IMR-90 (cell line): ENCODE results near the gene CHIT1. TPM values are rescaled to one million over a fixed set of nuclear protein-coding genes. Genes with fewer than 3 reads are reported as not detected.

Experiments
- ATAC-seq: fragments of 200-7000 bp; cut with Tn5 transposase; 2 replicates; pipeline ENCODE4 v1.9.1; 2020; ENCODE audit warnings: low read depth, mild to moderate bottlenecking, moderate library complexity
- BruUV-seq: library from RNA; stranded (reverse); fragments of 400-500 nt; replicated peaks from 2 replicates; lab custom pipeline; 2021; lab: Mats Ljungman, UMichigan
- CTCF ChIA-PET: fragments of 300-600 bp; formaldehyde crosslinking; extraction: SDS; loops from one replicate; lab custom pipeline; 2021; ENCODE audit warnings: antibody characterized with exemption; lab: Yijun Ruan, JAX
- POLR2A ChIA-PET: fragments of 300-600 bp; sonication (Branson Sonifier 250); formaldehyde crosslinking; loops from one replicate; lab custom pipeline; 2022; ENCODE audit warnings: antibody characterized with exemption; ENCODE audit not compliant: unreplicated experiment; lab: Charles Lee
- DNase-seq: peaks from one replicate; pipeline ENCODE4 v3.0.0; 2013
- H2AFZ ChIP-seq: replicated peaks from 2 replicates; pipeline ENCODE3; 2013; ENCODE audit warnings: low read length, mild to moderate bottlenecking; ENCODE audit not compliant: poor library complexity
- H2AK5ac ChIP-seq: 2 replicates; pipeline ENCODE4 v1.6.1; 2013; ENCODE audit warnings: low read depth, low read length, inconsistent platforms
- H2AK9ac ChIP-seq: replicated peaks from 2 replicates; pipeline ENCODE3; 2013; ENCODE audit warnings: mild to moderate bottlenecking, low read depth, low read length, moderate library complexity; ENCODE audit not compliant: poor library complexity
- H2BK120ac ChIP-seq: 2 replicates; pipeline ENCODE4 v1.6.1; 2013; ENCODE audit warnings: low read depth, low read length, inconsistent platforms
- H2BK15ac ChIP-seq: 3 replicates; pipeline ENCODE4 v1.6.1; 2013; ENCODE audit warnings: low read depth, low read length, inconsistent platforms
- H2BK20ac ChIP-seq: 2 replicates; pipeline ENCODE4 v1.6.1; 2013; ENCODE audit warnings: low read depth, mild to moderate bottlenecking, inconsistent platforms, low read length, moderate library complexity
- H2BK5ac ChIP-seq: 2 replicates; pipeline ENCODE4 v1.6.1; 2013; ENCODE audit warnings: mild to moderate bottlenecking, low read depth, low read length, inconsistent platforms; ENCODE audit not compliant: poor library complexity, severe bottlenecking
- H3K14ac ChIP-seq: replicated peaks from 2 replicates; pipeline ENCODE4 v1.6.1; 2013; ENCODE audit warnings: low read depth, low read length, inconsistent platforms
- H3K18ac ChIP-seq: 2 replicates; pipeline ENCODE4 v1.6.1; 2013; ENCODE audit warnings: low read depth, low read length, control low read depth
- H3K23ac ChIP-seq: 2 replicates; pipeline ENCODE4 v1.6.1; 2013; ENCODE audit warnings: low read depth, low read length, inconsistent platforms
- H3K27ac ChIP-seq: 2 replicates; pipeline ENCODE4 v1.5.1; 2013; ENCODE audit warnings: mild to moderate bottlenecking, control low read depth, low read length; ENCODE audit not compliant: insufficient read depth
- H3K27me3 ChIP-seq: 2 replicates; pipeline ENCODE4 v1.6.1; 2013; ENCODE audit warnings: low read length; ENCODE audit not compliant: control insufficient read depth, insufficient read depth
- H3K36me3 ChIP-seq: 2 replicates; pipeline ENCODE4 v1.6.1; 2013; ENCODE audit warnings: low read length, mixed read lengths; ENCODE audit not compliant: control insufficient read depth, insufficient read depth
- H3K4ac ChIP-seq: 2 replicates; pipeline ENCODE4 v1.6.1; 2013; ENCODE audit warnings: low read depth, low read length, inconsistent platforms
- H3K4me1 ChIP-seq: 2 replicates; pipeline ENCODE4 v1.6.1; 2013; ENCODE audit warnings: low read length, mixed read lengths; ENCODE audit not compliant: control insufficient read depth, insufficient read depth
- H3K4me2 ChIP-seq: 2 replicates; pipeline ENCODE4 v1.6.1; 2013; ENCODE audit warnings: low read depth, mild to moderate bottlenecking, control low read depth, low read length, moderate library complexity
- H3K4me3 ChIP-seq: 2 replicates; pipeline ENCODE4 v1.5.1; 2013; ENCODE audit warnings: low read depth, mild to moderate bottlenecking, control low read depth, low read length, moderate library complexity; ENCODE audit not compliant: insufficient read depth
- H3K56ac ChIP-seq: 2 replicates; pipeline ENCODE4 v1.6.1; 2013; ENCODE audit warnings: low read length, inconsistent platforms; ENCODE audit not compliant: insufficient read depth; ENCODE audit errors: extremely low read depth
- H3K79me1 ChIP-seq, 2 experiments: 2 replicates each; pipeline ENCODE4 v1.6.1; 2013; ENCODE audit warnings: low read length in 2 of 2, inconsistent platforms in 1 of 2, low read depth in 1 of 2
- H3K9ac ChIP-seq: 2 replicates; pipeline ENCODE4 v1.6.1; 2013; ENCODE audit warnings: low read depth, low read length, control low read depth
- H3K9me1 ChIP-seq: 2 replicates; pipeline ENCODE4 v1.6.1; 2013; ENCODE audit warnings: low read length, inconsistent platforms; ENCODE audit not compliant: insufficient read depth
- H3K9me3 ChIP-seq: 2 replicates; pipeline ENCODE4 v1.6.1; 2013; ENCODE audit warnings: low read length; ENCODE audit not compliant: control insufficient read depth, insufficient read depth
- H4K20me1 ChIP-seq: 2 replicates; pipeline ENCODE4 v1.6.1; 2013; ENCODE audit warnings: low read length, inconsistent platforms; ENCODE audit not compliant: insufficient read depth
- H4K5ac ChIP-seq: 2 replicates; pipeline ENCODE4 v1.6.1; 2013; ENCODE audit warnings: mild to moderate bottlenecking, low read depth, low read length, control low read depth
- H4K8ac ChIP-seq, 2 experiments: 2 replicates each; pipeline ENCODE4 v1.6.1; 2013; ENCODE audit warnings: low read depth in 2 of 2, low read length in 2 of 2, control low read depth in 1 of 2, inconsistent platforms in 1 of 2
- H4K91ac ChIP-seq: 2 replicates; pipeline ENCODE4 v1.6.1; 2013; ENCODE audit warnings: low read depth, low read length, inconsistent platforms; ENCODE audit not compliant: insufficient read depth
- BHLHE40 ChIP-seq: fragments of 150-350 bp; IDR thresholded peaks from 2 replicates; pipeline ENCODE4 v1.6.1; 2016; ENCODE audit warnings: mild to moderate bottlenecking, low read depth, low read length
- CEBPB ChIP-seq: IDR thresholded peaks from 2 replicates; pipeline ENCODE4 v1.6.1; 2012; ENCODE audit warnings: low read depth, low read length, improper control_type of control experiment
- RCOR1 ChIP-seq: IDR thresholded peaks from 2 replicates; pipeline ENCODE4 v1.6.1; 2012; ENCODE audit warnings: mild to moderate bottlenecking, low read length, improper control_type of control experiment; ENCODE audit not compliant: insufficient replicate concordance
- RFX5 ChIP-seq: IDR thresholded peaks from 2 replicates; pipeline ENCODE4 v1.8.0; 2012; ENCODE audit warnings: low read depth, mild to moderate bottlenecking, low read length, moderate library complexity
- SMC3 ChIP-seq: fragments of 150-350 bp; IDR thresholded peaks from 2 replicates; pipeline ENCODE4 v1.6.1; 2016; ENCODE audit warnings: low read depth, mild to moderate bottlenecking, antibody characterized with exemption, low read length, moderate library complexity
- WGBS, 2 experiments: methylation state at CpG; one replicate each; pipeline versions ENCODE4 v1.1.5 to v1.1.7; 2013; ENCODE audit warnings: missing lambda C conversion rate in 2 of 2; ENCODE audit not compliant: insufficient read length in 1 of 2; ENCODE audit errors: extremely low coverage in 2 of 2; 5-methylcytosine and 5-hydroxymethylcytosine counted together
- dilution Hi-C: fragments of 300-500 bp; cut with HindIII; formaldehyde crosslinking; loops from one replicate; pipeline ENCODE4 v1.14.3; 2018; ENCODE audit warnings: low sequenced_read_pairs; ENCODE audit not compliant: unreplicated experiment
- in situ Hi-C: fragments of 300-500 bp; cut with MboI; formaldehyde crosslinking; loops from 3 replicates; pipeline ENCODE4 v1.14.3; 2019; ENCODE audit warnings: low sequenced_read_pairs, inconsistent platforms, mixed read lengths
- intact Hi-C: fragments of 100-400 bp; cut with micrococcal nuclease; formaldehyde crosslinking; loops from 2 replicates; pipeline ENCODE4 v1.10.0; 2022
- polyA plus RNA-seq, 3 experiments: library from polyadenylated mRNA; depleted of rRNA; stranded (reverse); fragments of >200 nt; gene quantifications; 2 replicates each; pipeline ENCODE4 v1.2.3, GENCODE V29; 2012; ENCODE audit warnings: low replicate concordance in 1 of 3
- total RNA-seq: library from RNA; depleted of rRNA; stranded (reverse); fragments of >200 nt; gene quantifications from 2 replicates; pipeline ENCODE4 v1.2.3, GENCODE V29; 2012
- TF ChIP-seq, protein P1 (sequence below): conservative IDR thresholded peaks from 2 replicates; pipeline ENCODE4 v1.5.1; 2012; ENCODE audit warnings: mild to moderate bottlenecking, low read depth, low read length, improper control_type of control experiment

Gene CHIT1
- total and polyA plus RNA-seq, 2 of the 4 experiments (the other 2 are of a cell fraction), result not detected

- peak overlapping the region; percentile 39 for H2AFZ ChIP-seq
- WGBS, 2 experiments, result no CpG with 5 or more reads among the region's 2 CpGs
- TF ChIP-seq BHLHE40 (no peak), RCOR1 (no peak), RFX5 (no peak), CEBPB (no peak), SMC3 (no peak)
- TF ChIP-seq, protein P1, sequence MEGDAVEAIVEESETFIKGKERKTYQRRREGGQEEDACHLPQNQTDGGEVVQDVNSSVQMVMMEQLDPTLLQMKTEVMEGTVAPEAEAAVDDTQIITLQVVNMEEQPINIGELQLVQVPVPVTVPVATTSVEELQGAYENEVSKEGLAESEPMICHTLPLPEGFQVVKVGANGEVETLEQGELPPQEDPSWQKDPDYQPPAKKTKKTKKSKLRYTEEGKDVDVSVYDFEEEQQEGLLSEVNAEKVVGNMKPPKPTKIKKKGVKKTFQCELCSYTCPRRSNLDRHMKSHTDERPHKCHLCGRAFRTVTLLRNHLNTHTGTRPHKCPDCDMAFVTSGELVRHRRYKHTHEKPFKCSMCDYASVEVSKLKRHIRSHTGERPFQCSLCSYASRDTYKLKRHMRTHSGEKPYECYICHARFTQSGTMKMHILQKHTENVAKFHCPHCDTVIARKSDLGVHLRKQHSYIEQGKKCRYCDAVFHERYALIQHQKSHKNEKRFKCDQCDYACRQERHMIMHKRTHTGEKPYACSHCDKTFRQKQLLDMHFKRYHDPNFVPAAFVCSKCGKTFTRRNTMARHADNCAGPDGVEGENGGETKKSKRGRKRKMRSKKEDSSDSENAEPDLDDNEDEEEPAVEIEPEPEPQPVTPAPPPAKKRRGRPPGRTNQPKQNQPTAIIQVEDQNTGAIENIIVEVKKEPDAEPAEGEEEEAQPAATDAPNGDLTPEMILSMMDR, result no peak
- H3K18ac ChIP-seq, result no peak overlapping the region; the same call in 1 of the 2 replicates
- no peaks in the 10 kb centered on the region for H3K36me3 ChIP-seq
- H4K20me1 ChIP-seq, result no peaks in the 10 kb centered on the region
- no peak overlapping the region for H2AK5ac ChIP-seq
- H4K8ac ChIP-seq, result no peak overlapping the region
- H2BK120ac ChIP-seq, result no peak overlapping the region
- no TSS peak for BruUV-seq
- intact Hi-C loops (loop anchor here (2.0 kb wide), 1 partner anchor 89 kb away; no protein-coding TSS in a partner anchor), dilution Hi-C loops (no loop called here), in situ Hi-C loops (no loop called here)
- no peaks in the 10 kb centered on the region for H3K9me1 ChIP-seq
- no peak overlapping the region for H3K4me3 ChIP-seq
- no peak overlapping the region for H3K4me2 ChIP-seq
- no peak overlapping the region for H3K14ac ChIP-seq
- H3K56ac ChIP-seq, result no peak overlapping the region
- H3K27ac ChIP-seq, result no peak overlapping the region
- H2BK15ac ChIP-seq, result no peak overlapping the region
- H3K79me1 ChIP-seq, result no peaks in the 10 kb centered on the region
- no peak overlapping the region for H3K4ac ChIP-seq
- CTCF ChIA-PET, result no interaction called here
- H4K5ac ChIP-seq, result 0 out of 2 replicates have a peak overlapping the region, but pooled peaks have one; percentile 23
- peaks cover 4% of the 10 kb centered on the region; the same call in 1 of the 2 replicates for H3K27me3 ChIP-seq
- H3K4me1 ChIP-seq, result peaks cover 3% of the 10 kb centered on the region
- H3K23ac ChIP-seq, result no peak overlapping the region
- POLR2A ChIA-PET, result no interaction called here
- no peak overlapping the region for H4K91ac ChIP-seq
- H3K9ac ChIP-seq, result no peak overlapping the region
- no peak overlapping the region for H2BK20ac ChIP-seq
- no peaks in the 10 kb centered on the region for H3K9me3 ChIP-seq
- no peak overlapping the region for H2AK9ac ChIP-seq
- no peak for DNase-seq
- ATAC-seq, result no peak
- H2BK5ac ChIP-seq, result no peak overlapping the region
Measured at GRCh38 chr1:203207751-203208150, 21.7 kb downstream of the CHIT1 start.
